HepG2 (cell line): ENCODE data around the gene GMCL2.

Experiments
- ARNTL ChIP-seq: sonication (generic); formaldehyde crosslinking; IDR thresholded peaks from 2 replicates; pipeline ENCODE4 v1.4.0; 2020; ENCODE audit warnings: mild to moderate bottlenecking, missing genetic modification reagents
- EZH2 ChIP-seq: conservative IDR thresholded peaks from 2 replicates; pipeline ENCODE4 v1.6.1; 2012; ENCODE audit warnings: mild to moderate bottlenecking, low read depth, low read length, moderate library complexity
- FOXA1 ChIP-seq, 2 experiments: fragments of 450-650 bp in 1 of 2; sonication (generic) in 1 of 2; formaldehyde crosslinking in 1 of 2; IDR thresholded peaks; 2 replicates each; pipeline versions ENCODE4 v1.4.0 to v1.6.1; 2016 to 2020; ENCODE audit warnings: missing genetic modification reagents in 1 of 2
- NFIB ChIP-seq: sonication (generic); formaldehyde crosslinking; IDR thresholded peaks from 2 replicates; pipeline ENCODE4 v1.9.0; 2021; ENCODE audit warnings: missing genetic modification reagents, mild to moderate bottlenecking, borderline replicate concordance
- TF ChIP-seq, protein P1 (sequence below), 2 experiments: IDR thresholded peaks; 2 replicates each; pipeline ENCODE4 v1.6.1; 2011 to 2012; ENCODE audit warnings: low read length in 2 of 2, borderline replicate concordance in 1 of 2, low read depth in 1 of 2, mild to moderate bottlenecking in 1 of 2, moderate library complexity in 1 of 2

DNA sequence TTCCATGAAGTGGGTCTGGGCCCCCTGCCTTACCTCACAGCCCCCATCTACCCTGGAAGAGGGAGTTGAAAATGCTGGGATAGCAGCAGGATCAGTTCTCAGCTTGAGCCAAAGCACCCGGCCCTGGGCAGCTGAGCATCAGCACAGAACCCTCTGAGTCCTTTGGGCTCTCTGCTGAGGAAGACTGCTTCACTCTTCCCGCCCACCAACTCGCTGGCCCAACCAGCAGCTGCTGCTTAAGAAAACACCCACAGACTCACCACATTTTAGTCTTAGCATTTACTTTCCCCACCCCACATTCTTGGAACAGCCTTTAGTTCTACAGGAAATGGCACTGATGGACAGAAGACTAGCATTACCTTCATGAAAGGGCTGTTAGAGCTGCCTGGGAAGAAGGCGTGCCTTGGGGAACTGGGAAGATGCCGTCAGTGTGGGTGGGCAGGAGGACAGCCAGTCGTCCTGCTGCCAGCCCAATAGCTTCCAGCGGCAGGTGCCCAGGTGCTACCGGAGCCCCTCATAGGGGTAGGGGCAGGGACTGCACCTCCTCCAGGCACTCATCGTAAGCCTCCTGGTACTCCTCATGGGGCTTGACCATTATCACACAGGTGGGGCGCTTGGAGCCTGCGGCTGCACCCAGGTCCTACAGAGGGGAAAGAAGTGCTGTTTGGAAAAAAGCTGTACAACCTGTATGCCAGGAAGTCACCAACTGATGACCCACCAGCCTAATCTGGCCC lies 37.8 kb downstream of the GMCL2 start:
- TF ChIP-seq NFIB, result no peak
- no peak for TF ChIP-seq EZH2
- no peak for TF ChIP-seq FOXA1 (IDR thresholded peaks at IDR 0.05)
- no peak for TF ChIP-seq FOXA1 (CRISPR knock-in tag; IDR thresholded peaks at IDR 0.05)
- TF ChIP-seq, protein P1, sequence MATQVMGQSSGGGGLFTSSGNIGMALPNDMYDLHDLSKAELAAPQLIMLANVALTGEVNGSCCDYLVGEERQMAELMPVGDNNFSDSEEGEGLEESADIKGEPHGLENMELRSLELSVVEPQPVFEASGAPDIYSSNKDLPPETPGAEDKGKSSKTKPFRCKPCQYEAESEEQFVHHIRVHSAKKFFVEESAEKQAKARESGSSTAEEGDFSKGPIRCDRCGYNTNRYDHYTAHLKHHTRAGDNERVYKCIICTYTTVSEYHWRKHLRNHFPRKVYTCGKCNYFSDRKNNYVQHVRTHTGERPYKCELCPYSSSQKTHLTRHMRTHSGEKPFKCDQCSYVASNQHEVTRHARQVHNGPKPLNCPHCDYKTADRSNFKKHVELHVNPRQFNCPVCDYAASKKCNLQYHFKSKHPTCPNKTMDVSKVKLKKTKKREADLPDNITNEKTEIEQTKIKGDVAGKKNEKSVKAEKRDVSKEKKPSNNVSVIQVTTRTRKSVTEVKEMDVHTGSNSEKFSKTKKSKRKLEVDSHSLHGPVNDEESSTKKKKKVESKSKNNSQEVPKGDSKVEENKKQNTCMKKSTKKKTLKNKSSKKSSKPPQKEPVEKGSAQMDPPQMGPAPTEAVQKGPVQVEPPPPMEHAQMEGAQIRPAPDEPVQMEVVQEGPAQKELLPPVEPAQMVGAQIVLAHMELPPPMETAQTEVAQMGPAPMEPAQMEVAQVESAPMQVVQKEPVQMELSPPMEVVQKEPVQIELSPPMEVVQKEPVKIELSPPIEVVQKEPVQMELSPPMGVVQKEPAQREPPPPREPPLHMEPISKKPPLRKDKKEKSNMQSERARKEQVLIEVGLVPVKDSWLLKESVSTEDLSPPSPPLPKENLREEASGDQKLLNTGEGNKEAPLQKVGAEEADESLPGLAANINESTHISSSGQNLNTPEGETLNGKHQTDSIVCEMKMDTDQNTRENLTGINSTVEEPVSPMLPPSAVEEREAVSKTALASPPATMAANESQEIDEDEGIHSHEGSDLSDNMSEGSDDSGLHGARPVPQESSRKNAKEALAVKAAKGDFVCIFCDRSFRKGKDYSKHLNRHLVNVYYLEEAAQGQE (IDR thresholded peaks at IDR 0.05; ENCODE audit: borderline replicate concordance in 1 of 2, low read depth in 1 of 2, low read length in 2 of 2), result no peak
- no peak for TF ChIP-seq ARNTL (CRISPR knock-in tag)
